GM10248 (cell line): Measurements from ENCODE around the gene EMP1.

ENCODE experiments used
- CTCF ChIA-PET: fragments of 300-600 bp; sonication (Branson Sonifier 250); formaldehyde crosslinking; extraction: SDS; loops from one replicate; lab custom pipeline; 2021; ENCODE audit warnings: antibody characterized with exemption; lab: Yijun Ruan, JAX
- POLR2A ChIA-PET: fragments of 350-650 bp; sonication (Branson Sonifier 250); formaldehyde crosslinking; extraction: SDS; loops from one replicate; lab custom pipeline; 2020; ENCODE audit warnings: antibody characterized with exemption; lab: Yijun Ruan, JAX
- DNase-seq: peaks from one replicate; pipeline ENCODE4 v3.0.0; 2012; ENCODE audit errors: extremely low spot score
- TF ChIP-seq, protein P1 (sequence below): IDR thresholded peaks from 2 replicates; pipeline ENCODE4 v1.5.1; 2012; ENCODE audit warnings: mild to moderate bottlenecking, low read depth; ENCODE audit errors: extremely low read depth, missing control alignments, control extremely low read depth

EMP1 gene

DNA sequence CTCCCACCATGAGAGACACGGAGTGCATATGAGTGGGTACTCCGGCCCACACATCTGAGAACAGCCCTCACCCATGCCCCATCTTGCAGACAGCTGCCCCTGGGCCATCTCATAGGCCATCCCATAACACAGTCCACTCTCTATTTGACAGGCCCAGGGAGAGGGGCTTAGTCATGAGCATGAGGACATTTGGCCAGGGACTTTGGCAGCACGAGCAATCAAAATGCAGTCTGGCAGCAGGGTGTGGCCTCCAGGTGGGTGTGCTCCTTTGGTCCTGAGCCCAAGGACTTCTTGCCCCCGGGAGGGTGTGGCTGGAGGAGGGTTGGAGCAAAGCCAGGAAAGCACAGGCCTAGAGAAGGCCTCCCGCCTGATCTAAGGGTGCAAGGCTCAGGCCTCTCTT is 25.6 kb downstream of the EMP1 start:
- CTCF ChIA-PET: interaction anchor here (1.1 to 3.7 kb wide), 2 partner anchors 10 to 15 kb away, joined by 3 to 21 read pairs; no protein-coding TSS in a partner anchor
- TF ChIP-seq, protein P1, sequence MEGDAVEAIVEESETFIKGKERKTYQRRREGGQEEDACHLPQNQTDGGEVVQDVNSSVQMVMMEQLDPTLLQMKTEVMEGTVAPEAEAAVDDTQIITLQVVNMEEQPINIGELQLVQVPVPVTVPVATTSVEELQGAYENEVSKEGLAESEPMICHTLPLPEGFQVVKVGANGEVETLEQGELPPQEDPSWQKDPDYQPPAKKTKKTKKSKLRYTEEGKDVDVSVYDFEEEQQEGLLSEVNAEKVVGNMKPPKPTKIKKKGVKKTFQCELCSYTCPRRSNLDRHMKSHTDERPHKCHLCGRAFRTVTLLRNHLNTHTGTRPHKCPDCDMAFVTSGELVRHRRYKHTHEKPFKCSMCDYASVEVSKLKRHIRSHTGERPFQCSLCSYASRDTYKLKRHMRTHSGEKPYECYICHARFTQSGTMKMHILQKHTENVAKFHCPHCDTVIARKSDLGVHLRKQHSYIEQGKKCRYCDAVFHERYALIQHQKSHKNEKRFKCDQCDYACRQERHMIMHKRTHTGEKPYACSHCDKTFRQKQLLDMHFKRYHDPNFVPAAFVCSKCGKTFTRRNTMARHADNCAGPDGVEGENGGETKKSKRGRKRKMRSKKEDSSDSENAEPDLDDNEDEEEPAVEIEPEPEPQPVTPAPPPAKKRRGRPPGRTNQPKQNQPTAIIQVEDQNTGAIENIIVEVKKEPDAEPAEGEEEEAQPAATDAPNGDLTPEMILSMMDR: no peak
- POLR2A ChIA-PET: no interaction called here
- DNase-seq: no peak

DNA sequence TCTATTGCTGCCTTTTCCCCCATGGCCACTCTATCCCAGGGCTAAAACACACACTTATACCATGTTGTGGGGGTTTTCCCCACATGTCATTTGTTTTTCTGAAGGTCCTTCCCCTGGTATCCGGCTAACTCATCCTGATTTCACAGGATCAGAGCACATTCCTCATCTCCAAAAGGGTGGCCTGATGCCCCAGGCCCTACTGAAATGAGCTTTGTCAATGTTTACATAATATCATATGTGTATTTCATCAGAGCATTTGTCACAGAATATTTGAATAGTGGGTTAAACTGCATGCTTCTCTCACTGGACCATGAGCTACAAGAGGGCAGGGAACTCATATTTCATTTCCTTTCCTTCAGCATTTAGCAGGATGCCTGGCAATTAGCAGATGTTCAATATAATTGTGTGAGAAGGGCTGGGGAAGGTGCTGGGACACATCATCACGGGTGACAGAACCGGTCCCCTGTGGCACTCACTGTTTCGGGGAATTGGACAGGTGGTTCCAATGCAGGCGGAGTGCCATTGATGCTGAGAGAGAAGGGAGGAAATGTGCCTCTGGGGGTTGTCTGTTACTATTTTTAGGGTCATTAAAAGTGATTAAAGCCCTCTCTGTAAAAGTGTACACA is 26.8 kb downstream of the EMP1 start:
- DNase-seq: no peak
- POLR2A ChIA-PET: no interaction called here

DNA sequence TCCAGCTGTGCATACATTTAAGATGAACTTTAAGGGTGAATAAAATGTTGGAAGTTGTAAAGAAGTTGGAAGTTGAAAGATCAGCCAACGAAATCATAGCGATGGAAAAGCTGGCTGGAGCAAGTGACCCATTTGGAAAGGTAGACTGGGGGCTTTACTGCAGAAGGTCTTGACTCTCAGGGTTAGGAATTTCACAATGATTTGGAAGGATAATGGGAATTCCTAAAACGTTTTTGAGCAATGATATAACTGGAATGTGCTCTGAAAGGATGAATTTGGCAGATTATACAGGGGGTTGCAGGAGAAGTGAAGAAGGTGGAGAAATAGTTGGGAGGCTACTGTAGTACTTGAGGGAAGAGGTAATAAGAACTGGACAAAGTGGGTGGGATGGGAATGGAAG is 27.4 kb downstream of the EMP1 start:
- ChIA-PET POLR2A (no interaction called here), CTCF (interaction anchor here (1.4 to 1.7 kb wide), 2 partner anchors 12 to 32 kb away, joined by 3 to 7 read pairs; no protein-coding TSS in a partner anchor)
- TF ChIP-seq, protein P1: no peak
- DNase-seq: no peak

More for the DNA sequence above, 26.8 kb downstream of the EMP1 start:
- CTCF ChIA-PET: interaction anchor here (0.9 to 3.7 kb wide), 4 partner anchors 11 to 31 kb away, joined by 3 to 21 read pairs (median 5); no protein-coding TSS in a partner anchor
- TF ChIP-seq, protein P1: no peak

DNA sequence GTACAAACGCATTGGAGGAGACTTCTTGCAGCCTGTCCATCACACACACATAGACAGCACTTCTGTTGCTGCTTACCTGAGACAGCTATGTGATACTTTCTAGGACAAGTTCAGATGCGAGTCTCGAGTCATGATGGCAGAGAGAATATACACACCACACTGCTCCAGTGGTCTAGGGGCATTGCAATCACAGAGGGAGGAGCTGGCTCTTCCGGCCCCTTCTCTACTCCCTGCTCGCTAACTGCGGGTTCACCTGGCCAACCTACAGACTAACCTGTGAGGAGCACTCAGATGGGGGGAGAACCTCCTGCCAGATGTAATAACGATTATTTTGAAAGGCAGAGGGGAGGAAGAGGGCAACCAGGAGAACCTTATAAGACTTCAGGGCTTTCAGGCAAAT is 30.7 kb downstream of the EMP1 start:
- DNase-seq: no peak
- ChIA-PET CTCF (interaction anchor here (1.2 kb wide), 1 partner anchor 11 kb away, joined by 3 read pairs; no protein-coding TSS in a partner anchor), POLR2A (no interaction called here)
- TF ChIP-seq, protein P1: no peak

DNA sequence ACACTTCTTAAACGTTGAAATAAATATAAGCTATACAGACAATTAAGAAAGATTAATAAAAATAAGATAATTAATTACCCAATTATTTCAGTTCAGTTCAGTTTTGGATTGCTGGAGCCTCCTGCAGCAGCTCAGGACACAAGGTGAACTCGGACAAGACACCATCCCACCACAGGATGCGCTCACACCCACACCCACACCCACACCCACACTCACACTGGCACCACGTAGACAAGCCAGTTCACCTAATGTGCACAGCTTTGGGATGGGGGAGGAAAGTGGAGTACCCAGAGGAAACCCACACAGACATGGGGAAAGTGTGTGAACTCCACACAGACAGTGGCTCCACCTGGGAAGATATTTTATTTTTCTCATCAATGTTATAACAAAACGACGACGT is 32.1 kb downstream of the EMP1 start:
- ChIA-PET CTCF (interaction anchor here (0.9 kb wide), 1 partner anchor 15 kb away, joined by 4 read pairs; no protein-coding TSS in a partner anchor), POLR2A (no interaction called here)
- DNase-seq: no peak
- TF ChIP-seq, protein P1: no peak

DNA sequence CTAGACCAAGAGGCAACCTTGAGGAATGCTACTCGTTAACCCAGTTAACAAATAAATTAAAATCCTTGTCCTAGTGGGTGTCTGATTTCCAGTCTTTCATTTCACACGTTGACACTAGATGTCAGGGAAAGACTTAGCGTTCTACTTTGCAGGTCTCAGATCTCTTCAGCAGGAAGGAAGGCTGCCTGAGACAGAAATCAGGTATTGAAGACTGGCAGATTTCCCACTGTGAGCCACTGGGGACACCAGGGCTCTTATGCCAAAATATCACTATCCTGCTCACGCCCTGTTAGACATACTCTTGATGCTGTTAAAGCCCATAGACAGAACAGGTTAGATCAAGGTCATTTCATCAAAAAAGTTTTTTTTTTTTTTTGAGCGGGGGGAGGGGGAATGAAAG is 33.0 kb downstream of the EMP1 start:
- TF ChIP-seq, protein P1: no peak
- POLR2A ChIA-PET: no interaction called here
- no peak for DNase-seq
- CTCF ChIA-PET: no interaction called here
